OCI-LY1 (cell line): ENCODE data around the gene OR10A4.
"Not testable (repeated sequence)": the region's sequence is repeated elsewhere in the genome, so short reads cannot be mapped to it uniquely, and the experiment has no call there.

Experiments
- H2AFZ ChIP-seq: fragments of 200-600 bp; sonication (generic), shearing (Covaris generic); 2 replicates; pipeline ENCODE4 v1.6.0; 2014; ENCODE audit warnings: antibody characterized with exemption, mild to moderate bottlenecking, low read length
- H3F3A ChIP-seq: fragments of 200-600 bp; sonication (generic), shearing (Covaris generic); 2 replicates; pipeline ENCODE4 v1.6.0; 2014; ENCODE audit warnings: mild to moderate bottlenecking, antibody characterized with exemption, low read length, moderate library complexity; ENCODE audit not compliant: insufficient read depth
- H3K27ac ChIP-seq: fragments of 200-600 bp; sonication (generic); 2 replicates; pipeline ENCODE4 v1.5.1; 2014; ENCODE audit warnings: low read length, mixed run types, mild to moderate bottlenecking, low read depth; ENCODE audit not compliant: poor library complexity, severe bottlenecking
- H3K27me3 ChIP-seq: fragments of 200-600 bp; sonication (generic); 2 replicates; pipeline ENCODE4 v1.6.0; 2014; ENCODE audit warnings: antibody characterized with exemption, mild to moderate bottlenecking, low read length, moderate library complexity; ENCODE audit not compliant: insufficient read depth
- H3K36me3 ChIP-seq: fragments of 200-600 bp; sonication (generic); 2 replicates; pipeline ENCODE4 v1.6.1; 2014; ENCODE audit warnings: mild to moderate bottlenecking, antibody characterized with exemption, low read length, moderate library complexity, mixed read lengths; ENCODE audit not compliant: insufficient read depth
- H3K4me1 ChIP-seq: fragments of 200-600 bp; sonication (generic); 2 replicates; pipeline ENCODE4 v1.5.1; 2014; ENCODE audit warnings: mild to moderate bottlenecking, low read length, moderate library complexity; ENCODE audit not compliant: insufficient read depth, severe bottlenecking
- H3K4me2 ChIP-seq: fragments of 200-600 bp; sonication (generic), shearing (Covaris generic); 2 replicates; pipeline ENCODE4 v1.6.1; 2014; ENCODE audit warnings: low read length
- H3K4me3 ChIP-seq: fragments of 200-600 bp; sonication (generic); 2 replicates; pipeline ENCODE4 v1.5.1; 2014; ENCODE audit warnings: low read length, low read depth, mild to moderate bottlenecking, mixed read lengths; ENCODE audit not compliant: poor library complexity, severe bottlenecking
- H3K79me2 ChIP-seq: fragments of 200-600 bp; shearing (Covaris generic); 2 replicates; pipeline ENCODE4 v1.6.1; 2016; ENCODE audit warnings: mixed run types, low read length, mixed read lengths; ENCODE audit not compliant: insufficient read depth
- H3K9ac ChIP-seq: fragments of 200-600 bp; sonication (generic), shearing (Covaris generic); 2 replicates; pipeline ENCODE4 v1.6.1; 2014; ENCODE audit warnings: mild to moderate bottlenecking, low read length, mixed read lengths
- H3K9me2 ChIP-seq: fragments of 200-600 bp; sonication (generic), shearing (Covaris generic); 2 replicates; pipeline ENCODE4 v1.6.1; 2014; ENCODE audit warnings: low read depth, mild to moderate bottlenecking, low read length, mixed read lengths
- H3K9me3 ChIP-seq: fragments of 200-600 bp; shearing (Covaris generic); 2 replicates; pipeline ENCODE4 v1.6.1; 2014; ENCODE audit warnings: low read length, mixed read lengths
- H4K20me1 ChIP-seq: fragments of 200-600 bp; sonication (generic), shearing (Covaris generic); 2 replicates; pipeline ENCODE4 v1.6.0; 2016; ENCODE audit warnings: mild to moderate bottlenecking, low read length; ENCODE audit not compliant: insufficient read depth
- EZH2 ChIP-seq: fragments of 200-600 bp; sonication (generic), shearing (Covaris generic); IDR thresholded peaks from 2 replicates; pipeline ENCODE4 v1.8.0; 2017; ENCODE audit warnings: borderline replicate concordance, mixed run types, mild to moderate bottlenecking, antibody characterized with exemption, low read length, moderate library complexity, mixed read lengths
- TF ChIP-seq, protein P1 (sequence below): fragments of 200-600 bp; sonication (generic), shearing (Covaris generic); IDR thresholded peaks from 2 replicates; pipeline ENCODE4 v1.5.1; 2017; ENCODE audit warnings: mild to moderate bottlenecking, antibody characterized with exemption, low read length, moderate library complexity, mixed read lengths

The OR10A4 gene

DNA sequence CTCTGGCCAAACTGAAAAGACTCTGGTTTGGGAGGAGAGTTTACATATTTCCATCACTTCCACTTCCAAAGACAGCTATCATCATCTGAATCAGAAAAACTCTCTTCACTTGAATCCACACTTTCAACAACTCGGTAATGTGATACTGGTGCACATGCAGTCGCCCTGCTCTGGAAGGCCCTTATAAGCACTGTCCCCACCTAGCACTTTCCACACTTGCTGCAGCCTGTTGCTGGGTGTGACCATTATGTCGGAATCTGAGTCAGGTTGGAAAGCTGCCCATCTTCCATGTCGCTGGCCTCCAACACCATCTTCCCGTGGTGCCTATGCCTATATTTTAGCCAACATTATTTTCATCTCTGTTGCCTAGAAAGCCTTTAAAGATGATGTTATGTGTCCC is 32.1 kb upstream of the OR10A4 start:
- Histone ChIP-seq H3K4me1 (no peaks in the 10 kb centered on the region), H4K20me1 (no peaks in the 10 kb centered on the region), H3K27me3 (no peaks in the 10 kb centered on the region), H3K4me2 (no peak overlapping the region), H3K36me3 (no peaks in the 10 kb centered on the region), H3K79me2 (no peaks in the 10 kb centered on the region), H2AFZ (no peak overlapping the region), H3K9ac (no peak overlapping the region), H3K4me3 (no peak overlapping the region), H3K27ac (no peak overlapping the region), H3F3A (no peaks in the 10 kb centered on the region), H3K9me2 (no peaks in the 10 kb centered on the region), H3K9me3 (no peaks in the 10 kb centered on the region)
- no peak for TF ChIP-seq EZH2
- TF ChIP-seq, protein P1, sequence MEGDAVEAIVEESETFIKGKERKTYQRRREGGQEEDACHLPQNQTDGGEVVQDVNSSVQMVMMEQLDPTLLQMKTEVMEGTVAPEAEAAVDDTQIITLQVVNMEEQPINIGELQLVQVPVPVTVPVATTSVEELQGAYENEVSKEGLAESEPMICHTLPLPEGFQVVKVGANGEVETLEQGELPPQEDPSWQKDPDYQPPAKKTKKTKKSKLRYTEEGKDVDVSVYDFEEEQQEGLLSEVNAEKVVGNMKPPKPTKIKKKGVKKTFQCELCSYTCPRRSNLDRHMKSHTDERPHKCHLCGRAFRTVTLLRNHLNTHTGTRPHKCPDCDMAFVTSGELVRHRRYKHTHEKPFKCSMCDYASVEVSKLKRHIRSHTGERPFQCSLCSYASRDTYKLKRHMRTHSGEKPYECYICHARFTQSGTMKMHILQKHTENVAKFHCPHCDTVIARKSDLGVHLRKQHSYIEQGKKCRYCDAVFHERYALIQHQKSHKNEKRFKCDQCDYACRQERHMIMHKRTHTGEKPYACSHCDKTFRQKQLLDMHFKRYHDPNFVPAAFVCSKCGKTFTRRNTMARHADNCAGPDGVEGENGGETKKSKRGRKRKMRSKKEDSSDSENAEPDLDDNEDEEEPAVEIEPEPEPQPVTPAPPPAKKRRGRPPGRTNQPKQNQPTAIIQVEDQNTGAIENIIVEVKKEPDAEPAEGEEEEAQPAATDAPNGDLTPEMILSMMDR, result no peak

DNA sequence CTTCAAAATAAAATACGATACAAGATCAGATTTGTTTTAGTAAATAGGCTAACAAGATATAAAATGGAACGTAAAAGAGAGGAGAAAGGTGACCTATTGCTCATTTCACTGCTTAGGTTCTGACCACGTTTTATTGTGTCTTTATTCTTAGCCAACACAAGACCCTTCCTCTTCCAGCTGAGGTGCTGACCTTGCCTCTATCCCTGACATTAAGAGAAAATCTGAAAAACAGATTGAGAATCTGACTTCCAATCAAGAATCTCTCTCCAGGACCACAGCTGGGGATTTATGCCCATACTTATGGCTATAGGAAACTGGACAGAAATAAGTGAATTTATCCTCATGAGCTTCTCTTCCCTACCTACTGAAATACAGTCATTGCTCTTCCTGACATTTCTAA is 31.0 kb upstream of the OR10A4 start, which contains the start of gene OR10A5:
OR10A5 (plus strand) TSS at position 301 of the 400 bp plus-strand sequence; CDS start at position 301, 0 bp downstream.
- Histone ChIP-seq H3K4me3 (no peak within 1 kb of the TSS), H4K20me1 (no peaks in the 10 kb centered on the region), H3K9me3 (no peaks in the 10 kb centered on the region), H3K4me1 (no peaks in the 10 kb centered on the region), H3K27ac (no peak within 1 kb of the TSS), H3K27me3 (no peaks in the 10 kb centered on the region), H2AFZ (no peak within 1 kb of the TSS), H3K9ac (no peak within 1 kb of the TSS), H3K4me2 (no peak within 1 kb of the TSS), H3F3A (no peaks in the 10 kb centered on the region), H3K79me2 (no peaks in the 10 kb centered on the region), H3K36me3 (no peaks in the 10 kb centered on the region), H3K9me2 (no peaks in the 10 kb centered on the region)
- no peak for TF ChIP-seq EZH2
- TF ChIP-seq, protein P1, result no peak

DNA sequence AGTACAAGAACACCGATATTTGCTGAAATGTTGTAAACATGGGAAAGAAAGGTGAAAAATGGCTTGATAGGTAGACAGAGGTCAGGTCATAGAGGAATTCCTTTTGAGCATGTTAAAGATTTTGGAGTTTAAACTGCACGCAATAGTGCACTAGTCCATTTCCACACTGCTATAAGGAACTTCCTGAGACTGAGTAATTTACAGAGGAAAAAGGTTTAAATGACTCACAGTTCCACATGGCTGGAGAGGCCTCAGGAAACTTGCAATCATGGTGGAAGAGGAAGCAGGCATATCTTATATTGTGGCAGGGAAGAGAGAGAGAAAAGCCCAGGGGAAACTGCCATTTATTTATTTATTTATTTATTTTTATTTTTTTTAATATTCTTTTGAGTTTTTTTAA is 25.9 kb upstream of the OR10A4 start:
- TF ChIP-seq EZH2, result no peak
- TF ChIP-seq, protein P1, result no peak
- Histone ChIP-seq H2AFZ (no peak overlapping the region), H3K4me3 (no peak overlapping the region), H3K9me3 (peaks cover 6% of the 10 kb centered on the region), H3K9me2 (no peaks in the 10 kb centered on the region), H3K27ac (no peak overlapping the region), H3K9ac (no peak overlapping the region), H3K4me1 (no peaks in the 10 kb centered on the region), H3K79me2 (no peaks in the 10 kb centered on the region), H3F3A (no peaks in the 10 kb centered on the region), H4K20me1 (no peaks in the 10 kb centered on the region), H3K4me2 (no peak overlapping the region), H3K27me3 (no peaks in the 10 kb centered on the region), H3K36me3 (no peaks in the 10 kb centered on the region)

DNA sequence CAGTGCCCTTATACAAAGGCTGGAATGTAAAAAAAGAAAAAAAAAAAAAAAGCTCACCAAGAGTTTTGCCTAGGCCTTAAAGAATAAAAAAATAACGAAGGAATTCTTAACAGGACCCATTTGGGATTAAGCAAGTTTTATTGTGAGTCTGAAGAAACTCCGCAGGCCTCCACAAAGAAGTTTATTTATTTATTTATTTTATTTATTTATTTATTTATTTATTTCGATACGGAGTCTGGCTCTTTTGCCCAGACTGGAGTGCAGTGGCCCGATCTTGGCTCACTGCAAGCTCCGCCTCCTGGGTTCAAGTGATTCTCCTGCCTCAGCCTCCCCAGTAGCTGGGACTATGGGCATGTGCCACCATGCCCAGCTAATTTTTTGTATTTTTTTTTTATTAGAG is 21.6 kb upstream of the OR10A4 start:
- not testable (repeated sequence) for H3K9me2 ChIP-seq

More for the DNA sequence above, 21.6 kb upstream of the OR10A4 start:
- not testable (repeated sequence) for H3F3A ChIP-seq, H3K4me1 ChIP-seq, H3K79me2 ChIP-seq, H3K9me3 ChIP-seq, H3K36me3 ChIP-seq, H3K9ac ChIP-seq, H3K4me2 ChIP-seq, H2AFZ ChIP-seq, H3K27ac ChIP-seq, H3K4me3 ChIP-seq, H4K20me1 ChIP-seq, H3K27me3 ChIP-seq
